Loucy (cell line): ENCODE measurements around the gene USP44.

Experiments
- CTCF ChIP-seq: fragments of 200-600 bp; sonication (generic); conservative IDR thresholded peaks from 2 replicates; pipeline ENCODE4 v1.5.1; 2014; ENCODE audit warnings: mild to moderate bottlenecking, antibody characterized with exemption, low read length
- EZH2phosphoT487 ChIP-seq: fragments of 200-600 bp; IDR thresholded peaks from 2 replicates; pipeline ENCODE4 v1.6.1; 2018; ENCODE audit warnings: antibody characterized with exemption, mild to moderate bottlenecking, moderate library complexity, borderline replicate concordance

DNA sequence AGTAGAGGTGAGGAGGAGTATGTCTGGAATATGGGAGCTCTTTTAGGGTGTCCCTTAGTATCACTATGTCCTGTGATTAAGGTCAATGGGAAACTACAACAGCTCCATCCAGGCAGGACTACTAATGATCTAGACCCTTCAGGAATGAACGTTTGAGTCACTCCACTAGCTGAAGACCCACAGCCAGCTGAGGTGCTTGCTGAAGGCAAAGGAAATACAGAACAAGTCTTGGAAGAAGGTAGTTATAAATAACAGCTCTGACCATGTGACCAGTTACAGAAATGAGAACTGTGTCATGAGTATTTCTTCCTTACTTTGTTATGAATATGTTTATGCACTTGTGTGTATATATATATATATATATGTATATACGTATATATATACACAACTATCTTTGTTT is 40.5 kb upstream of the USP44 start:
- TF ChIP-seq CTCF, result no peak
- no peak for TF ChIP-seq EZH2phosphoT487
